Mucosa of descending colon (tissue), 3 donors: ENCODE results near the gene SCUBE3. TPM values are rescaled to one million over a fixed set of nuclear protein-coding genes. Genes with fewer than 3 reads are reported as not detected.

Experiments
- ATAC-seq: fragments of 200-7000 bp; cut with Tn5 transposase; one replicate; pipeline ENCODE4 v1.9.1; 2020; ENCODE audit warnings: mild to moderate bottlenecking, moderate library complexity
- DNase-seq, 3 donors: peaks; one replicate each; pipeline ENCODE4 v3.0.0-alpha.2; 2020
- H3K36me3 ChIP-seq: fragments of 200-600 bp; one replicate; pipeline ENCODE4 v1.8.0; 2021; ENCODE audit warnings: low read depth, mild to moderate bottlenecking
- H3K4me1 ChIP-seq: fragments of 200-600 bp; one replicate; pipeline ENCODE4 v1.8.0; 2021; ENCODE audit warnings: low read depth, mild to moderate bottlenecking
- H3K4me3 ChIP-seq: fragments of 200-600 bp; one replicate; pipeline ENCODE4 v1.8.0; 2021; ENCODE audit warnings: mild to moderate bottlenecking
- H3K9me3 ChIP-seq: fragments of 200-600 bp; one replicate; pipeline ENCODE4 v1.8.0; 2021; ENCODE audit warnings: mild to moderate bottlenecking
- intact Hi-C, 2 donors: fragments of 100-400 bp; cut with DNase I in 1 of 2; cut with micrococcal nuclease in 1 of 2; formaldehyde crosslinking; loops; one replicate each; pipeline versions ENCODE4 v1.11.0 to v1.11.1; 2022; cut with DNase I, micrococcal nuclease
- total RNA-seq, 3 donors: library from RNA; stranded (reverse); fragmentation: NEBNext Ultra II Directional in 2 of 3; extraction: Animal tissue kit (Norgen Biotek cat#: 25700) in 2 of 3; gene quantifications; one replicate each; pipeline versions ENCODE4 v1.2.1 to v1.2.4, GENCODE V29; 2021 to 2023
- TF ChIP-seq, protein P1 (sequence below): fragments of 200-600 bp; IDR thresholded peaks from one replicate; pipeline ENCODE4 v1.8.0; 2022; ENCODE audit warnings: antibody characterized with exemption, mild to moderate bottlenecking
- donor health status: DM: no; HTN: no; CAD: no; lungs with moderate emphysema.
- donor health status: DM: no; HTN: no; CAD: no.
- donor health status: DM: no; HTN: yes; CAD: no.

Gene SCUBE3
- total RNA-seq, 3 donors from 2014 or later: 0.14 to 11.6 (median 0.26) TPM

DNA sequence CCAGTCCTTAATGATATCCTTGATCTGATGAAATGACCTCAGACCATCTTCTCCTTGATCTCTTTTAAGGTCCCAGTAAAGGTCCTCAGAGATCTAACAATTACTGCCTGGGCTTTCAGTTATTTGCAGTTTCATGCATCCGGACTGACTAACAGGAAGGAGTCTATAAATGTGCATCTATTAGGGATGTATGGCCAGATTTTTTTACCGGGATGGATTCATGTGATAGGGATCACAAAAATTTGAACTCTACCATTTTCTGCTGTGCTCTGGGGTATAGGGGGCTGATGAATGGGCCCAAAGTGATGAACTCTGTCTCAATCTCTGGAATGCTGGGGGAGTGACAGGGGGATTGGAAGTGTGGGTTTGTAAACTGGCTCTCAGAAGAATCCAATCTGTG, 36.2 kb upstream of the SCUBE3 start:
- Histone ChIP-seq H3K9me3 (no peaks in the 10 kb centered on the region), H3K4me3 (no peak overlapping the region), H3K4me1 (peaks cover 4% of the 10 kb centered on the region), H3K36me3 (no peaks in the 10 kb centered on the region)
- intact Hi-C loops: no loop called here
- TF ChIP-seq, protein P1, sequence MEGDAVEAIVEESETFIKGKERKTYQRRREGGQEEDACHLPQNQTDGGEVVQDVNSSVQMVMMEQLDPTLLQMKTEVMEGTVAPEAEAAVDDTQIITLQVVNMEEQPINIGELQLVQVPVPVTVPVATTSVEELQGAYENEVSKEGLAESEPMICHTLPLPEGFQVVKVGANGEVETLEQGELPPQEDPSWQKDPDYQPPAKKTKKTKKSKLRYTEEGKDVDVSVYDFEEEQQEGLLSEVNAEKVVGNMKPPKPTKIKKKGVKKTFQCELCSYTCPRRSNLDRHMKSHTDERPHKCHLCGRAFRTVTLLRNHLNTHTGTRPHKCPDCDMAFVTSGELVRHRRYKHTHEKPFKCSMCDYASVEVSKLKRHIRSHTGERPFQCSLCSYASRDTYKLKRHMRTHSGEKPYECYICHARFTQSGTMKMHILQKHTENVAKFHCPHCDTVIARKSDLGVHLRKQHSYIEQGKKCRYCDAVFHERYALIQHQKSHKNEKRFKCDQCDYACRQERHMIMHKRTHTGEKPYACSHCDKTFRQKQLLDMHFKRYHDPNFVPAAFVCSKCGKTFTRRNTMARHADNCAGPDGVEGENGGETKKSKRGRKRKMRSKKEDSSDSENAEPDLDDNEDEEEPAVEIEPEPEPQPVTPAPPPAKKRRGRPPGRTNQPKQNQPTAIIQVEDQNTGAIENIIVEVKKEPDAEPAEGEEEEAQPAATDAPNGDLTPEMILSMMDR: no peak
- ATAC-seq: no peak
- no peak for DNase-seq

DNA sequence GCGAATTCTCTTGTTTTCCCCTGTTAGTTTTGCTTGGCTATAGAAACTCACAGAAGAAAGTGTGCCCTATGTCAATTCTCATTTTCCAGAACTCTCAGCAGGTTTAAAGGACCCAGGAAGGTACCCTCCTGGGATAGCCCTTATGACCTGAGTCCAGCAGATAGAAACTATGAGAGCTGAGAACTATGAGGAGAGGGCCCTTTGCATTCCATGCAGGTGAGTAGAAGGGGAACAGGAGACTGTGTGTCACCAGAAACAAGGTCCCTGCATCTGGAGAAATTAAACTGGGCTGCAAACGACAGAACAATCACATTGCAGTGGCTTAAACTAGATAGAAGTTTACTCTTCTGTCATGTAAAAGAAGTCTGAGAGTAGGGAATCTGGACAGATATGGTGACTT, 35.7 kb upstream of the SCUBE3 start:
- H3K36me3 ChIP-seq: no peaks in the 10 kb centered on the region
- TF ChIP-seq, protein P1: no peak
- H3K9me3 ChIP-seq: no peaks in the 10 kb centered on the region
- DNase-seq: no peak
- H3K4me1 ChIP-seq: peaks cover 4% of the 10 kb centered on the region
- intact Hi-C loops: no loop called here
- H3K4me3 ChIP-seq: no peak overlapping the region
- no peak for ATAC-seq

DNA sequence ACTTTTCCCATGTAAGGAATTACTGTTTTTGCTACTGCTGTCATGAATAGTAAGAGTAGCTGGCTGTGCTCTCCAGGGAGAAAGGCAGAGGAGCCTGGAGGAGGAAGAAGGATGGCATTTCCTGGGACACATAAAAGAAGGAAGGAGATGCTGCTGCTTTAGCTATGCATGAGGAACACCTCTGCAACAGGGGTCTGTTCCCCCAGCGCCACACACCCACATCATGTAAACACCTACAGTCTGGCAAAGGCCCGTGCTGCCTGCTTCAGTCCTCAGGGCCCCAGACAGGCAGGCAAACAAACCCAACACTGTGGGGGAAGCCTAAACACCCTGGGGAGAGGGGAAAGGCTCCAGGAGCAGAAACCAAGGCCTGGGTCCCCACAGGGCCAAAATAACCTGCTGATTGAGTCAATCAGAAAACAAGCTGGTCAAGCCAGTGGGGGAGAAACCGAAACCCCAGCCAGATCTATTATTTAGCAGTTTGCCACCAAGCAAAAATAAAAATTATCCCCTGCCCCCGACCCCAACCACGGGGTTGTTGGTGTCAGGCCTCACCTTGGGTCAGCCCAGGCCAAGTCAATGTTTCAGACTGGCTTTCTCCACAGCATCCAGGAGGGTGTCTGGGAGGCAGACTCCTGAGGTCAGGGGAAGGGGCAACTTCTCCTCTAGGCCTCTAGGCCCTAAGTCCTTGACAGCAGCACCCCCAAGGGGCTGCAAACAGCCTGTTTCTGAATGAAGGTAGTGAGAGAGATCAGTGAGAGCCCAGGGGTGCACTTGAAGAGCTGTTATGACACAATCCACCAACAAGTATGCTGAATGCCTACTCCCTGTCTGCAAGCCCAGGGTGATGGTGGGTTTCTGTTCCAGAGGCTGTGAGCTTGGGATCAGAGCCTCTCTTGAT, 34.6 kb upstream of the SCUBE3 start:
- TF ChIP-seq, protein P1: no peak

DNA sequence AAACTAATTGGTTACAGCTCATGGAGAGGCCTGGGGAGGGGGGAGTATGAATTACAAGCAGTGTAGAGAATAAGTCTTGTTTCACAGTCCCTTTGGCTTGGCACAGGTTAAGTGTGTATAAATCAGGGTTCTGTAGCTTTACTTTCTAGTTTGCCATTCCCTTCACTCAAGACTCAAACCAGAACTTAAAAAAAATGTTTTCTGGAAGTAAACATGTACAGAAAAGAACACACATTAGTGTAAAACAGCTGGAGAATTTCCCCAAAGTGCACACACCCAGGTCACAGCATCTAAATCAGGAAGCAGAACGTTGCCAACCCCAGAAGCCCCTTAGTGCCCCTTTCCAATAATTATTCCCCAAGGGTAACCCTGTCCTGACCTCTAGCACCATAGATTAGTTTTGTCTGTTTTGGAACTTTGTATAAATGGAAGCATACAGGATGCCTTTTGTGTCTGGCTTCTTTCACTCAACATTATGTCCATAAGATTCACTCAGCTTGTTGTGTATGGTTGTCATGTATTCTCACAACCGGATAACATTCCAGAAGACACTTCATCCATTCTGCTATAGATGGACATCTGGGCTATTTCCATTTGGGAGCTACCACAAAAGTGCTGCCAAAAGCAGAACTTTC, 33.7 kb upstream of the SCUBE3 start:
- Histone ChIP-seq H3K4me1 (peaks cover 4% of the 10 kb centered on the region), H3K9me3 (no peaks in the 10 kb centered on the region), H3K36me3 (no peaks in the 10 kb centered on the region), H3K4me3 (no peak overlapping the region)
- ATAC-seq (no peak), DNase-seq (no peak)
- intact Hi-C loops: no loop called here
- TF ChIP-seq, protein P1: no peak

More for the DNA sequence above, 34.6 kb upstream of the SCUBE3 start:
- DNase-seq: no peak
- no peak overlapping the region for H3K4me3 ChIP-seq
- ATAC-seq: no peak
- H3K9me3 ChIP-seq: no peaks in the 10 kb centered on the region
- intact Hi-C loops: no loop called here
- H3K4me1 ChIP-seq: peaks cover 4% of the 10 kb centered on the region
- no peaks in the 10 kb centered on the region for H3K36me3 ChIP-seq

DNA sequence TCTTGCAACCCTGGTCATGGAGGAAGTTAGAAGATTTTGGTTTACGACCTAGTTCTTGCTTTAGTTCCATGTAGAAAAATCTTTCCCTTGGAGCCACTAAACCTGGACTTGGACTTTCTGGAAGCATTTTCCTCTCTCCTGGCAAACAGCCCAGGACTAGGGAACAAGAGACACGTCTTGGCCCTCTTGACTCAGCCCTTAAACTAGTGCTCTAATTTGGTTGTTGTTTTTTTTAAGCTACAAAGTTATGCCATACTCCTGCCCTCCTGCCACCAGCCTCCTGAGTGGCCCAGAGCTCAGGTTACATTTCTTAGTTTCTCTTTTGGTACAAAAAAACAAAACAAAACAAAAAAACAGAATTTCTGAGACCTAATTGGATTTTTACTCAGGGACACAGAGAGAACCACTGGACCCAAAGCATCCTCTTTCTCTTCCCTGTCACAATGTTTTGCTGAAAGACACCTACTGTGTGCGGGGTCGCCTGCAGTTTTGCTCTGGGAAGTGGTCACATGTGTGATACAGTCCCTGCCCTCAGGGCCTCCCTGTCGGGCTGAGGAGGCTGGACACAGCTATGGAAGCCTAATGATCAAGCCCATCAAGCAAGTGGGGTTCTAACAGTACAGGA, 32.3 kb upstream of the SCUBE3 start:
- peak in 1 of 3 donors; percentile 17 for DNase-seq
- Histone ChIP-seq H3K36me3 (no peaks in the 10 kb centered on the region), H3K9me3 (no peaks in the 10 kb centered on the region), H3K4me1 (peaks cover 4% of the 10 kb centered on the region), H3K4me3 (no peak overlapping the region)
- intact Hi-C loops: no loop called here
- ATAC-seq: no peak
- TF ChIP-seq, protein P1: no peak
